ENCODE measurements around the gene SVIL.

- TF ChIP-seq POLR2A (IDR thresholded peaks at IDR 0.05; ENCODE audit: low read depth, low read length) (no peak), POLR2AphosphoS5 (IDR thresholded peaks at IDR 0.05; ENCODE audit: low read depth, low read length) (no peak)
Measured at GRCh38 chr10:29575098-29575455, 59.7 kb downstream of the SVIL start.
